ENCODE results near the gene ZMYND12.

ZMYND12 gene

DNA sequence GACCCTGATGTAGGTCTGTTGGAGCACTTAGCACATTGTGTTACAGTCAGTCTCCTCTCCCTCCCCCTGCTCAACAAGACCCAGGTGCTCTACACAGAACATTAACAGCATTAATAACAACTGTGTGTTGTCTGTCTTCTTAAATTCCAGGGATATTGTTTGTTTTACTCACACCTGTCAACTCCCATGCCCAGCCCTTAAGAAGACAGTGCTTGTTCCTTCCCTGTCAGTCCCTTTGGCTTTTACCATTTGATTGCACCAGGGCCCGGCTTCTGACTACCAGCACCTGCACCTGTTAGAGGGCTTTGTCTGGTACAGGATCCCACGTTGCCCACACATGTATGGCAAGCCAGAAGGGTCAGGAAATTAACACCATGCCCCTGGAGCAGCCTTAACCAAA lies 63.6 kb downstream of the ZMYND12 start:
- DNase-seq: no peak

DNA sequence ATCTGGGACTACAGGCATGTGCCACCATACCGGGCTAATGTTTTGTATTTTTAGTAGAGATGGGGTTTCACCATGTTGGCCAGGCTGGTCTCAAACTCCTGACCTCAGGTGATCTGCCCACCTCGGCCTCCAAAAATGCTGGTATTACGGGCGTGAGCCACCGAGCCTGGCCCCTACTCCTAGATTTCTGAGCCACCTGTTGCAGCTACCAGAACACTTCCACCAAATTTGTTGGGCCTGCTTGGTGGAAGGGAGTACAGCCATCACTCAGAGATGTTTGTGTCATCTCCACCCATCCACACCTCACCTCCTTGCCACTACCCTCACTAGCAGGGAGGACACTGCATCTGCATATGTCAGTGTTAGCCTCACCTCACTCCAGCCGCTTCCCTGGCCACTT lies 69.8 kb downstream of the ZMYND12 start:
- DNase-seq: no peak

GRCh38 chr1:42385283-42385682 lies 70.5 kb downstream of the ZMYND12 start:
- DNase-seq: no peak

- DNase-seq: no peak
Observed at GRCh38 chr1:42381280-42381673, 74.5 kb downstream of the ZMYND12 start.

- peak; percentile 32 for DNase-seq
Observed at GRCh38 chr1:42380586-42381279, 75.1 kb downstream of the ZMYND12 start, which contains the start of gene RIMKLA. TSS of gene RIMKLA (plus strand) at chr1:42380792. CDS start at chr1:42380935, 143 bp downstream.

All from activated gamma-delta T cell (primary cell).